HG02870 (cell line): ENCODE results near the gene ZNF827.

ENCODE experiments used
- ATAC-seq: cut with Tn5 transposase; IDR thresholded peaks from one replicate; pipeline ENCODE4 v1.9.1; 2021; ENCODE audit warnings: mild to moderate bottlenecking, moderate library complexity; ENCODE audit not compliant: unreplicated experiment

Gene ZNF827

DNA sequence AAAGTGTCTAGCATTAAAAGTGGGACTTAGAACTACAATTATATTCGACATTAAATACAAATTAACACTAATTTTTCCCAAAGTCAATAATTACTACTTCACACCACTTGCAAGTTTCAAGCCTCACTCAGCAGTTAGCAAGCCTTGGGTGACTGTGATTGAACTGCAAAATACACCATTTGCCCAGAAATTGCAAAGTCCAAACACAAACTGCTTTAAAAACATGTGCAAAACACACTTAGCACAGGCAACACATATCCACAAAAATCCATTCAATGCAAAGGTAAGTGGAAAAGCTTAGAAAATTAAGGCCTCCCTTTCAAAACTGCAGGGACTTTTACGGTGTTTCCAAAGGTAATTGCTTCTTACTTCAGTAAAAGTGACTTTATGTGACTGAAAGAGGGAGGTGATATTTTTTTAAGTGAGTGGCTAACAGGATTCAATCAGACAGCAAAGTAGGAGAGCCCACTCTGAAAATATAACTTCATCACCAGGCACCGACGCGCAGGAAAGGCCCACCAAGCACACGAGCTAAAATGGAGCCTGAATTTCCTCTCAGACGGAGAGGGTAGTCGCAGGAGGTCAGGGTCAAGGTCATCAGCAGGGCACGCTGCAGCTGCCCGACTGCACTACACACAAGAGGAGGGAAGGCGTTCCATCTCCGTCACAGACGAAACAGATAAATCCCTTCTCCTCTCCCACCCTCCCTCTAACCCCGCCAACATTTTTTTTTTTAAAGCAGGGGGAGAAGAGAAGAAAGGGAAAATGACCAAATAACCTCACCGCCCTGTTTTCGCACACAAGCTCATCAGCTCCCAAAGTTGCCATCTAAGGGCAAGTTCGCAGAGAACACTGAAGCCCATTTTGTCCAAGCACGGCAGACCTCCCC lies 3.1 kb downstream of the ZNF827 start:
- ATAC-seq = peak; percentile 14

DNA sequence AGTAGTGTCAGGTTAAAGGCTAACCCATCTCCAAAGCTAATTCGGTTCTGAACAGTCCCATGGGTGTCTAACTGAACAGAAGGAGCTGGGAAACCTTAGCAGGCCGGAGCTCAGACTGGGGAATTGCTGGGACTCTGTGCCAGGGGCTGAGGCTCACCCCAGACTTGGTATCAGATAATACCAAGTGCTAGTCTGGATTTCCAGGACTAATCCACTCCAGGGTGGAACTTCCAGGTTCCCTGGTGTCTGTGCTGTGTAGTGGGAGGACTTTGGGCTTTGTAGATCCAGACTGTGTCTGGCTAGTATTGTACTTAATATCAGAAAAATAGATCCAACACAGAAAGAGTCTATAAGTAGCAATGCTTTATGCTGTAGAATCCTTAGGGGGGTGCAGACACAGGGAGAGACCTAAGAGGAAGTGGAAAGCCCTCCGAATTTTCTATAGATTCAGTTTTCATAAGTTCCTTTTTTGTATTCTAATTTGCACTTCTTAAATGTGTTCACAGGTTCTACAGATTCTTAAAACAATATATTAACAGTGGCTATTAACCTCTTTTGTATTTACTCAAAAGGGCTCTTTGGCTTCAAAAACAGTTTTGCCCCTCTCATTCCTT lies 4.1 kb downstream of the ZNF827 start:
- no peak for ATAC-seq

DNA sequence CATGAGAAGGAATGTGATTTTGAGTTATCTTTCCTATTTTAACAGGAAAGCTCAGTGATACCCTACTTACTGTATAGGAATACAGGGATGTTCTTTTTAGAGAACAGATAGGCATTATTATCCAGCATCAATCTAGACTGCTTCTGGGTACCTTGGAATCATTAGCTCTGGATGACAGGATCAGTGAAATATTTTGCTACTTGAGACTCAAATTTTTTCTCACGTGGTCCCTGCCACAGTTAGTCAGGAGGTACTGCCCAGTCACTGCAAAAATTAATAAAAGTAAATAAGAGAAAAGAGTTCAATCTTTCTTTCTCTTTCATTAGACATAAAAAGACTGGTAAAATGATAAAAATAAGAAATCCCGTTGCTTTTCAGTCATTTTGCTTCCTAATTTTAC lies 5.5 kb downstream of the ZNF827 start:
- ATAC-seq = no peak

DNA sequence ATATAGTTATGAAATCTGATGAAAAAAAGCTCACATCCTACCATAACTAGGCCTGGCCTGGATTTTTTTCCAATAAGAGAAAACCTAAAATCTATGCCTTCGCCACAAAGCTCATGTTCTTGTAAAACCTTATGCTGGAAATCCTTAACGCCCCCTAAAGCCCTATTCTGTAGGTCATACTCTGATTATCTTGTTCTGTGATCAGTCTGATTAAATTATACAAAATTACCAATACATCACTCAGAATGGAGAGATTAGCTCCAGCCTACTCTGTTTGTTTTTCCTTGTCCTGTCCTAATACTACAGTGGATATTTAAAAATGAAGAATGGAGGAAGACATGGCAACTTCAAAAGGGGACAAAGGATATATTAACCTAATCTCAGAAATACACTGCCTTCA lies 7.2 kb downstream of the ZNF827 start:
- ATAC-seq = no peak

DNA sequence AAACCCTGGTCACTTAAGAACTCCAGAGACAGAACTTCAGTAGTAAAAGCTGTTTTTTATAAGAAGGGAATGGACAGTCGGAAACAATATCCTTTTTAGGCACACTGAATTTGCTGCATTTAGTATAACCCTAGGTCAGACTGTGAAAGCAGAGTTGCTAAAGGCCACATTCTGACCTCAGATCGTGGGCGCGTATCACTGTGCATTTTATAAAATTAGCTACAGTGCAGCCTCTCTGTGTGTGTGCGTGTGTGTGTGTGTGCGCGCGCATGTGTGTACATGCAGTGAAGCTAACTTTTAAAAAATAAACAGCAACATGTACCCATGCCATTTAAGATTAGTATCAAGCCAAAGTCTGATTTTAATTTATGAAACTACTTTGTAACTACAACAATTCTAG lies 8.0 kb downstream of the ZNF827 start:
- ATAC-seq = peak; percentile 33

DNA sequence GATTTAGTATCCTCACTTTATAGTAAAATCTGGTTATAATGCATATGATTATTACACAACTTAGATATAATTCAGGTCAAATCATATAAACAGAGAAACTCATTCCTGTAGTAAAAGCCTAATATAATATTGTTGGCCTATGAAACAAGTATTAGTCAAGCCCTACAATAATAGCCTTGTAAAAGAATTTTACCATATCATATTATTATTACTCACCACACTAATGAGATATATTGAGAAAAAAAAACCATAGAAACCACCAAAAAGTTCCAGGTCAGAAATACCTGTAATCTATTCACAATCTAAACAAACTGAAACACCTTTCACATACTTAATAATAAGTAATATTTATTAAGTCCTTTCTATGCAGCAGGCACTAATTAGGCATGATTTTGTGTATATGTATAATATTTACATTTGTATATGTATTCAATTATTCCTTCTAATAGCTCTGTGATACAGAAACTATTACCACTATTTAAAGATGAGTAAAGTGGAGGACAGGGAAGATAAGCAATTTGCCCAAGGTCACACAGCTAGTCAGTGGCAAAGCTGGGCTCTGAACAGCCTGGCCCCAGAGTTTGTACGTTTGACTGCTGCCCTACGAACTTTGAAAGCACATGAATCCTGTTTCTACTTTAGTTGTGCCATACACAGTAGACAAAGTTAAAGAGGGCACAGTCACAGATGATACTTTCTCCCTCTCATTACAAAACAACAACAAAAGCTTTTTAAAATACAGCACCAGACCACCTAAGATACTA lies 9.0 kb downstream of the ZNF827 start:
- peak; percentile 45 for ATAC-seq

DNA sequence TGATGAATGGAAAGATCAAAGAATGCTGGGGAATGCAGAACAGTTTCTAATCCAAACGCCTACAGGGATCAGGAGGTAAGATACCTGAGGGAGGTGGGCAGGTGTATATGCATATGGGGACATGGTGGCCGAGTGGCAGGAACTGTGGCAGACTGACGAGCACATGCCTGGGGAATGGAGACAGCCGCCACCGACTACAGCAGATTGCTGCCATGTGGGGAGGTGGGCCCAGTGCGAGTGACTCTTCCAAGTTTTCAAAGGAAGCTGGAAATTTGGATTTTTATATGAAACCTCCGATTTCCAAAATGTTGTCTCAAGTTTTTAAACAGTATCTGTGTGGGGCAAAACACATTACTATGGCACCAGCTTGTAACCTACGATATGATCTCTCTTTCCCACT lies 9.9 kb downstream of the ZNF827 start:
- no peak for ATAC-seq

DNA sequence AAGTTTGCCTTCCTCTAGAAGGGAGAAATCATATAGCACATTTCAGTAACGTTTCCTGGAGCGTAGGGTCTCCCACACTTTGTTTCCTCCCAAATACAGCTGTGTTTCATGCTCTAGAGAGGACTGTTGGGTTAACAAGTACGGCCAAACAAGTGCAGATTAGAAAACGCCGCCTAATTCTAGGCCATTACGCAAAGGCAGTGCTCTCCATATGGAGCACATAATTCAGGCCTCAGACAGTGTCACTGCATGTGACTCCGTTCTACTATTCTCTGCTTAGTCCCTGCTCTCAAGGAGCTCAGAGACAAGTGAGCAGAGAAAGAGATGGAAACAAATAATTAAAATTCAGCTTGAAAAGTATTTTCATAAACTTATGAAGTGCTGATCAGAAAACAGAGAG lies 11.6 kb downstream of the ZNF827 start:
- no peak for ATAC-seq

DNA sequence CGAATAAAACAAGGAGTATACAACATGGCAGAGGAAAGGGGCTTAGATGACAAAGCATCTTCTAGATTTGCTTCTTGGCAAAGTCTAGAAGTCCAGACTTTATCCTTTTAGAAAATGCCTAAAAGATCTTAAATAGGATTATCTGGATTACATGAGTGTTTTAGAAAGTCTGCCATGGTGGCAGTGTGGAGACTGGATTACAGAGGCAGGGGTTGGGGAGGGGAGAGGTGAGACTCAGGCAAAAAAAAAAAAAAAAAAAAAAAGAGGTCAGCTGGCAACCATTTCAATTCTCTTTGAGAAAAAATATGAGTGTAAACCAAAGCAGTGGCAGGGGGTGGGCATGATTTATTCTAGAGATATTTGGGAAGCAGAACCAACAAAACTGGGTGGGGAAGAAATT lies 17.4 kb downstream of the ZNF827 start:
- no peak for ATAC-seq

DNA sequence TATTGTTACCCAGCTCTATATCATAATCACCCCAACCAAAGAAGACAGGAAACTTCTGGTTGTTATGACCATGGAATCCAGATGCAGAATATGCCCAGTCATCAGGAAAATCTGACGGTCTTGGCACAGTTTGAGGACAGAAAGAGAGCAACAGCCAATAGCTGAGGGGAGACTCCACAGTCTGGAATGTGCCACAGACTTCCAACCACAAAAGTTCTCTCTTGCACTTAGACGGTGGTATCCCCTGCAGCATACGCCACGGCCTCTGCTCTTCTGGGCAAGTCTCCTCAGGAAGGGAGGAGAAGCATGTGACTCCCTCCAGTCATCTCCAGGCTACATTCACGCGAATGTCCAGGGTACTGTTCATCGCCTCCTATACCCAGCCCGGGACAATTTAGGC lies 18.4 kb downstream of the ZNF827 start:
- no peak for ATAC-seq

DNA sequence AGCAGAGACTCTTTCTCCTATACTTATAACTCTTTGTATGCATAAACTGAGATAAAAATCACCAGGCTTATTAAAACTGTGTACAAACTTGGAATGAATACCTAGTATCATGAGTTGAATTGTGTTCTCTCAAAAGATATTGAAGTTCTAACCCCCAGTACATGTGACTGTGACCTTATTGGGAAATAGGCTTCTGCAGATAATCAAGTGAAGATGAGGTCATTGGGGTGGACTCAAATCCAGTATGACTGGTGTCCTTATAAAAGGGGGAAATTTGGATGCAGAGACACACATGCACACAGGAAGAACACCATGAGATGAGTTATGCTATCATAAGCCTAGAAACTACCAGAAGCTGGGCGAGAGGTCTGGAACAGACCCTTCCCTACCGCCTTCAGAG lies 26.2 kb downstream of the ZNF827 start:
- ATAC-seq = no peak

DNA sequence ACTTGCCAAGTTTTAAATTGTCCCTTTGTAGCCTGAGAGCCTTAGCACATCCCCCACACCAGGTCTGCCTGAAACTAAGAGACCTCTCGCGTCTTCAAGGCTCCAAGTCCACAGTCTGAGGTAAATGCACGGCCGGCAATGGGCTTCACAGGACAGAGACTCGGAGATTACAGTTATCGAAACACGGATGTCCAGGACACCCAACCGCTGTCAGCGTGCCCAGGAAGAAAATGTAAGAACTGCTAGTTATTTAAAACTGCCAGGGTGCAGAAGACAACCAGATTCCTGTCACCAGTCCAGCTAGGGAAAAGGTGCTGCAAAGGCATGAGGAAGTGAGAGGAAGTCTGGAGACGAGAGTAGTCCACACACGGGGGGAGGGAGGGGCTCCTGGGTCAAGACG lies 28.9 kb downstream of the ZNF827 start:
- no peak for ATAC-seq

DNA sequence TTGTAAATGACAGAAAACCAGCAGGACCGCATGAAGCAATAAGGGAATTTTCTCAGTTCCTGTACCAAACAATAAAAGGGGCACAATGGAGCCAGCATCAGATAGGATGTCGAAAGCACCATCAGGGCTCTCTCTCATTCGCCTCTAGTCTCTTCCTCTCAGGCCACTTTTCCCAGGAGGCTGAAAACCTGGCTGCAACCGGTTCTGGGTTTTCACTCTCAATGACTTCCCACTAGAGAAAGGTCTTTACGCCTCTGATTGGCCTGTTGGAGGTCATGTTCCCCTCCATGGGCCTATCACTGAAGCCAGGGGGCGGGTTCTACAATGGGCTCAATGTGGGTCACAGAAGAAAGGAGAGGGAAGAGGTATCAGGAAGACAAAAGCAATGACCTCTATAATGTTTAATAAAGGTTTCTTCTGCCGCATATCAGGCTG lies 29.3 kb downstream of the ZNF827 start:
- no peak for ATAC-seq

DNA sequence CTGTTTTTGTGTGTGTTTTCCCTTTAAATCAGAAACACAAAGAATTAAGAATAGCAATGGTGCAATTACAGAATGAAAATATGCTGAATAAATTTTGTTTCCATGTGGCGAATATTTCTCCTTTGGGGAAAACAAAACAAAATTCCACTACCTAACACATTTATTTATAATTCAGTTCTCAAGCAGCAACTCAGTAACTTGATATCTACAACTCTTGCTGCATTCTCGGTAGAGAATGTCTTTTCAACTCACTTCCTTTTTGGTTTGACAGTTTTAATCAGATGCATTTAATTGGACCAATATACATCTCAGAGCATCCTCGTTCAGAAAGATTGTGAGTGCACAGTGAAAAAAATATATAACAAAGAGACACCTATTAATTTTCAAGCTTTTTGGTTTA lies 30.8 kb downstream of the ZNF827 start:
- no peak for ATAC-seq

DNA sequence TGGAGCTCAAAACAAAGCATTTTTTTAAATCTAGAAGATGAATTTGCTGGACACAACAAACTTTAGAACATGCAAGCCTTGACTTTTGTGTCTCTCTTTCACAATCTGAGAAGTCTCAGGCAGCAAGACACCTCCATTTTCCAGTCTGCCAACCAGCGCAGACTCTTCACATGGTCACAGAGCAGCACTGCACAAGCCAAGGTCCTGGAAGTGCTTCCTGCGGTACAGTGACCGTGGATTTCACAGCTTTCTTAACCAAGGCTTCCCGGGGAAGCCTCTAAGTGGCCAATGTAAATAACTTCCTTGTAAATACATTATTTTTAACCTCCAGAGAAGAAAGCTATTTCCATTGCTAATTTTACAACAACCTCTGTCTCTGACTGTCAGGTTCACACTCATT lies 31.2 kb downstream of the ZNF827 start:
- ATAC-seq = no peak

DNA sequence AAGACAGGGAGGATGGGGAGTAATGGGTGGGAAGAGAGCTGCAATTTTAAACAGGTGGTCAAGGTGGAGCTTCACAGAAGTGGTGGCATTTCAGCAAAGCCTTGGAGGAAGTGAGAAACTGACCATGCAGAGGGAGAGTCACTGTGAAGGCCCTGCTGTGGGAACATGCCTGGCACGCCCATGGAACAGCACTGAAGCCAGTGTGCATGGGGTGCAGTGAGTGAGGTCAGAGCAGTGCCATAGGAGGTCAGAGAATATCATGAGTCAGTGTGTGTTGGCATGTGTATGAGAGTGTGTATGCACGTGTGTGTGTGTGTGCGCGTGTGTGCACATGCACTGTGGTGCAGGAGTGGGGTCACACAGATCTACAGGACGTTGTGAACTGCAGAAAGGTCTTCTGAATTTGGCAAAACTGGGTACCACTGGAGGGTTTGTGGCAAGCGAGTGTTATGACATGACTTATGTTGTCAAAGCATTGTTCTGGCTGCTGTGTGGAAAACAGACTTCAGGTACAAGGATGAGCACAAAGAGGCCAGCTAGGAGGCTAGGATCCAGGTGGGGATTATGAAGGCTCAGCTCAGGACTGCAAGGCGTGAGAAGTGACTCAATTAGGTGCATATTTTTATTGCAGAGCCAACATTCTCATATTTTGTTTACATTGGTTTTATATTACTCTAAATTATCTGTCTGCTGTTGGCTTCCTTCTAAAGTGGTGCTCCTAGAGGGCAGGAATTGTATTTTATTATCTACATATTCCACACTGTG lies 34.0 kb downstream of the ZNF827 start:
- ATAC-seq = no peak

DNA sequence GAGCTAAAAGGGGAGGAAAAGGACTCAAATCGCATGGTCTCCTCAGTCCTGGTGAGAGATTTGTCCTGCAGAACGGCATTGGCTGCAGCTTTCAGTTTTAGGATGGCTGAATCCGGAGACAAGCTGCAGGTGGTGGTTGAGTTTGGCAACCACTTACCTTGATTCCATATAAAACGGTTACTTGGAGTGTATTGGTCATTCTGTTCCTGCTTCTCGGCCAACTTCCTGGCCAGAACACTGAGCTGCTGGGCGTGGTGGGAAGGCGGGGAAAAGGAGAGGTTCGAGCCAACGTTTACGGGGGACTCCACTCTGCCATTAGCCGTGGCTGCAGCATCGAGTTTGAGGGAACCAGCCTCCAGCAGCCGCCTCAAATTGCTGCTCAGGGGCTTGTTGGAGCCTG lies 36.1 kb downstream of the ZNF827 start:
- ATAC-seq = no peak

DNA sequence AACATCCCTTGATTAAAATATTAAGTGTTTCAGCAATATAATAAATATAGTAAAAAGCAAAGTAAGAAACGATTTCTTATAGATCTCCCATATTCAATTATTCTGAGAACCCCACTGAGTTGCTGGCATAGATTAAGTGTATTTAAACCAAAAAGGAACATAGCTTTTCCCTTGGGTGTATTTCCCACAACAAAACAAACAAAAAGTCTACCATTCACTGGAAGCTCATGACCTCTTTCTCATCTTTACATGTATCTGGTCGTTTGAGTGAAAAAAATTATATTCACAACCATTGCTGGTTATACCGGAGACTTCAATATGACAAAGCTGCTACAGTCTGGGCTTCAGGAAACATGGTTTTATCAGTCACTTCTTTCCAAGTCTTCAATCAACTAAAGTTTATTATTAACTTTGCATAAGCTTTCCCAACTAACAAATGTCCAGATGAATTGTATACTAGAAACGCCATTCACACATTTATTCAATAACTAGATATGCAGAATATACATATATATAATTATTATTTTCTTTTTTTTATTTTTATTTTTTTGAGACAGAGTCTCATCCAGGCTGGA lies 38.6 kb downstream of the ZNF827 start:
- no peak for ATAC-seq

DNA sequence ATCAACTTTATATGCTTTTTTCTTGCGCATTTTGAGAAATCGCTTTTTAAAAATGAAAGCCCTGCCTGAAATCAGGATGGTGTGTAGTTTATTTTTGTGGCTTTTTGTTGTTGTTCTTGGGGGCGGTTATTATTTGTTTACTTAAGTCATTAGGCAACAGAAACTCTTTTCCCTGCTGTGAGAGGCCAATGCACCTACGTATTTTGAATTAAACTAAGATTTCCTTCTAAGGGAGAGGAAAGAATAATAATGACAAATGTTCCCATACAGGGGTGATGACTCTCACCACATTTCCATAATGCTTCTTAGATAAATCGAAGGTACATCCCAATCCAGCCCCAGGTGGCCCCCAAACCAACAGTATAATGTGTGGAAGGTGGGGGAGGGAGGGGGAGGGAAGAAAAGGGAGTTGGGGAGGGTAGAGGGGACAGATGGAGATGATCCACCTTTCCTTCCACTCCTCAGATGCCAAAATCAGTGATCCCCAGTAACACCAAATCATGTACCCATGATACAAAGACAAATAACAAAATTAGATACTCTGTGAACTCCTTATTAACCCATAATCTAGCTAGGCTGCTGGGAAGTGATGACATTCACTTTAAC lies 39.6 kb downstream of the ZNF827 start:
- no peak for ATAC-seq

DNA sequence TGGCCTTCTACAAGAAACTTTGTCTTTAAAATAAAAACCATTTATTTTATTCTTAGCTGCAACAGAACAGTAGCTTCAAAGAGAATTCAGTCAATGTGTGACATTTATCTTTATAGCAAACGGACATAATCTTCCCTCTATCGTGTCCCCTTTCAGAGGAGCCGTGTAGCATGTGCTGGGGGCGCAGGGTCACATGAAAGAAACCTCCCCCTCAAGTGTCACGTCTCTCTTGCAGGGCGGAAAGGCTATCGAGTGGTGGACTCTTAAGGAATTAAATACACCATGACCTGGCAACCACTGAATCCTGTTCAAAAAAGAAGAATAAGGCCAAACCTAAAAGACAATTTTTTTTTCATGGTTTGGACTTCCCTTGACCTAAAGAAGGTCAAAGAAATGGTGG lies 40.2 kb downstream of the ZNF827 start:
- no peak for ATAC-seq
